ENCODE measurements around the gene COA1.
"Not testable (repeated sequence)": the region's sequence is repeated elsewhere in the genome, so short reads cannot be mapped to it uniquely, and the experiment has no call there.

GRCh38 chr7:43775255-43775654 is 45.9 kb upstream of the COA1 start:
- not testable (repeated sequence) for TF ChIP-seq CTCF (IDR thresholded peaks at IDR 0.05; ENCODE audit: extremely low read depth in 1 of 2, insufficient read depth in 1 of 2, low read depth in 1 of 2, low read length in 2 of 2); POLR2A (IDR thresholded peaks at IDR 0.05; ENCODE audit: low read depth, low read length); FOS (IDR thresholded peaks at IDR 0.05; ENCODE audit: borderline replicate concordance, insufficient read depth, low read length); EZH2 (IDR thresholded peaks at IDR 0.05; ENCODE audit: borderline replicate concordance, low read depth, low read length, severe bottlenecking); MAX (IDR thresholded peaks at IDR 0.05; ENCODE audit: insufficient read depth, insufficient read length); POLR2AphosphoS5 (IDR thresholded peaks at IDR 0.05; ENCODE audit: insufficient read depth, low read depth, low read length); MYC (IDR thresholded peaks at IDR 0.05; ENCODE audit: low read depth, low read length); JUN (IDR thresholded peaks at IDR 0.05; ENCODE audit: borderline replicate concordance, insufficient read depth, insufficient read length, low read depth); GATA2 (IDR thresholded peaks at IDR 0.05; ENCODE audit: insufficient read depth, insufficient read length, low read depth, low read length)
